Keratinocyte (primary cell): ENCODE data around the gene TAF4B.
"Not testable (repeated sequence)": the region's sequence is repeated elsewhere in the genome, so short reads cannot be mapped to it uniquely, and the experiment has no call there.

Experiments used
- CTCF ChIP-seq, 3 experiments: IDR thresholded peaks in 1 of 3; conservative IDR thresholded peaks in 1 of 3; optimal IDR thresholded peaks in 1 of 3; 2 replicates in 2 of 3; 3 replicates in 1 of 3; pipeline versions ENCODE3 to v1.5.1; 2011; ENCODE audit warnings: low read length in 3 of 3, mild to moderate bottlenecking in 3 of 3, moderate library complexity in 2 of 3, control low read depth in 1 of 3, inconsistent platforms in 1 of 3; ENCODE audit not compliant: insufficient read depth in 2 of 3; ENCODE audit errors: extremely low read depth in 1 of 3
- EZH2 ChIP-seq: IDR thresholded peaks from one replicate; pipeline ENCODE4 v1.6.1; 2012; ENCODE audit warnings: inconsistent platforms, mild to moderate bottlenecking, low read length, moderate library complexity

GRCh38 chr18:26254808-26255207, 28.6 kb downstream of the TAF4B start:
- TF ChIP-seq CTCF (optimal IDR thresholded peaks at IDR 0.05 in 1 of 3, IDR thresholded peaks at IDR 0.05 in 1 of 3, conservative IDR thresholded peaks at IDR 0.05 in 1 of 3; ENCODE audit: extremely low read depth in 1 of 3, insufficient read depth in 2 of 3, low read length in 3 of 3); EZH2: not testable (repeated sequence)
